Fibroblast of lung (primary cell): ENCODE measurements around the gene LAMB1. TPM values are rescaled to one million over a fixed set of nuclear protein-coding genes. Genes with fewer than 3 reads are reported as not detected.

Experiments
- DNase-seq, 2 donors: peaks; one replicate each; pipeline versions ENCODE4 v3.0.0 to v3.0.0-alpha.2; 2010; ENCODE audit warnings: low read depth in 2 of 2
- H2AFZ ChIP-seq: 2 replicates; pipeline ENCODE4 v1.5.1; 2012; ENCODE audit warnings: low read length, control low read depth, inconsistent platforms
- H3K27ac ChIP-seq: 2 replicates; pipeline ENCODE4 v1.5.1; 2011; ENCODE audit warnings: low read length, control low read depth; ENCODE audit not compliant: insufficient read depth
- H3K27me3 ChIP-seq: 2 replicates; pipeline ENCODE4 v1.5.1; 2011; ENCODE audit warnings: mild to moderate bottlenecking, low read length; ENCODE audit not compliant: control insufficient read depth, insufficient read depth
- H3K36me3 ChIP-seq: 2 replicates; pipeline ENCODE4 v1.5.1; 2011; ENCODE audit warnings: low read length; ENCODE audit not compliant: control insufficient read depth, insufficient read depth
- H3K4me1 ChIP-seq: 2 replicates; pipeline ENCODE4 v1.5.1; 2011; ENCODE audit warnings: low read length; ENCODE audit not compliant: control insufficient read depth, insufficient read depth; ENCODE audit errors: extremely low read depth
- H3K4me2 ChIP-seq: 2 replicates; pipeline ENCODE4 v1.5.1; 2011; ENCODE audit warnings: low read length, control low read depth; ENCODE audit not compliant: insufficient read depth; ENCODE audit errors: extremely low read depth
- H3K4me3 ChIP-seq, 4 experiments: fragments of 200-600 bp in 1 of 4; sonication (generic) in 1 of 4; replicated peaks in 1 of 4; 2 replicates each; pipeline ENCODE4 v1.5.1; 2011 to 2016; ENCODE audit warnings: low read length in 4 of 4, low read depth in 3 of 4, mild to moderate bottlenecking in 3 of 4, control low read depth in 2 of 4, inconsistent platforms in 1 of 4, mixed read lengths in 1 of 4; ENCODE audit not compliant: insufficient read depth in 1 of 4; ENCODE audit errors: control extremely low read depth in 1 of 4
- H3K79me2 ChIP-seq: 2 replicates; pipeline ENCODE4 v1.5.1; 2012; ENCODE audit warnings: mild to moderate bottlenecking, low read length, inconsistent platforms; ENCODE audit not compliant: control insufficient read depth, insufficient read depth
- H3K9ac ChIP-seq: 2 replicates; pipeline ENCODE4 v1.5.1; 2011; ENCODE audit warnings: mild to moderate bottlenecking, low read length, control low read depth; ENCODE audit not compliant: insufficient read depth
- H3K9me3 ChIP-seq: 2 replicates; pipeline ENCODE4 v1.5.1; 2012; ENCODE audit warnings: low read depth, low read length; ENCODE audit not compliant: control insufficient read depth, insufficient read depth
- H4K20me1 ChIP-seq: 2 replicates; pipeline ENCODE4 v1.5.1; 2011; ENCODE audit warnings: low read length; ENCODE audit not compliant: control insufficient read depth, insufficient read depth; ENCODE audit errors: extremely low read depth
- EZH2 ChIP-seq: IDR thresholded peaks from 2 replicates; pipeline ENCODE4 v1.5.1; 2012; ENCODE audit warnings: low read length, control low read depth, mild to moderate bottlenecking; ENCODE audit errors: missing control alignments
- polyA plus RNA-seq, 2 donors: library from polyadenylated mRNA; depleted of rRNA in 1 of 2; stranded (reverse) in 1 of 2; unstranded in 1 of 2; fragments of >200 nt; gene quantifications; 2 replicates each; pipeline ENCODE4 v1.2.1, GENCODE V29; 2011 to 2012; ENCODE audit warnings: missing spikeins in 1 of 2
- total RNA-seq: library from RNA; depleted of rRNA; stranded (reverse); fragments of >200 nt; gene quantifications from 2 replicates; pipeline ENCODE4 v1.2.1, GENCODE V29; 2014
- TF ChIP-seq, protein P1 (sequence below), 2 donors: IDR thresholded peaks in 1 of 2; conservative IDR thresholded peaks in 1 of 2; 1 replicate in 1 of 2; 2 replicates in 1 of 2; pipeline ENCODE4 v1.5.1; 2011 to 2012; ENCODE audit warnings: low read length in 2 of 2, control low read depth in 1 of 2, inconsistent platforms in 1 of 2, low read depth in 1 of 2, mild to moderate bottlenecking in 1 of 2

Gene LAMB1
- total and polyA plus RNA-seq, 2 donors (not counting 1 experiment from before 2014, with no cell fraction given): 428 to 516 TPM

DNA sequence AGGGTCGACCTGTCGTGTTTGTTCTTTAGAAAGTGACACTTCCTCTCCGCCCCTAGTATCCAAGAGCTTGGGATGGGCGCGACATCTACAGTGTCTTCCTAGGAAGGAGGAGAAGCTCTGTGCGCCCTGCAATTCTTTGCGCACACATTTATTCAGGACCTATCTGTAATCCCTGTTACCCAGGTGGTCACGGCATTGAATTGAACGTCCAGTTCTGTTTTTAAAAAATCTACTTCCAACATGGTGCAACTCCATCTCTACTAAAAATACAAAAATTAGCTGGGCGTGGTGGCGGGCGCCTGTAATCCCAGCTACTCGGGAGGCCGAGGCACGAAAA lies 606 bp upstream of the LAMB1 start:
- TF ChIP-seq, protein P1, sequence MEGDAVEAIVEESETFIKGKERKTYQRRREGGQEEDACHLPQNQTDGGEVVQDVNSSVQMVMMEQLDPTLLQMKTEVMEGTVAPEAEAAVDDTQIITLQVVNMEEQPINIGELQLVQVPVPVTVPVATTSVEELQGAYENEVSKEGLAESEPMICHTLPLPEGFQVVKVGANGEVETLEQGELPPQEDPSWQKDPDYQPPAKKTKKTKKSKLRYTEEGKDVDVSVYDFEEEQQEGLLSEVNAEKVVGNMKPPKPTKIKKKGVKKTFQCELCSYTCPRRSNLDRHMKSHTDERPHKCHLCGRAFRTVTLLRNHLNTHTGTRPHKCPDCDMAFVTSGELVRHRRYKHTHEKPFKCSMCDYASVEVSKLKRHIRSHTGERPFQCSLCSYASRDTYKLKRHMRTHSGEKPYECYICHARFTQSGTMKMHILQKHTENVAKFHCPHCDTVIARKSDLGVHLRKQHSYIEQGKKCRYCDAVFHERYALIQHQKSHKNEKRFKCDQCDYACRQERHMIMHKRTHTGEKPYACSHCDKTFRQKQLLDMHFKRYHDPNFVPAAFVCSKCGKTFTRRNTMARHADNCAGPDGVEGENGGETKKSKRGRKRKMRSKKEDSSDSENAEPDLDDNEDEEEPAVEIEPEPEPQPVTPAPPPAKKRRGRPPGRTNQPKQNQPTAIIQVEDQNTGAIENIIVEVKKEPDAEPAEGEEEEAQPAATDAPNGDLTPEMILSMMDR (conservative IDR thresholded peaks at IDR 0.05 in 1 of 2, IDR thresholded peaks at IDR 0.05 in 1 of 2; ENCODE audit: low read depth in 1 of 2, low read length in 2 of 2): no peak
- TF ChIP-seq EZH2: no peak
- Histone ChIP-seq H3K9ac (peak overlapping the region; percentile 80), H3K27me3 (no peaks in the 10 kb centered on the region), H3K9me3 (no peaks in the 10 kb centered on the region), H3K36me3 (peaks cover 3% of the 10 kb centered on the region), H4K20me1 (no peaks in the 10 kb centered on the region), H3K27ac (peak overlapping the region; percentile 80), H3K4me3 (peak overlapping the region; percentile 40 to 92 (median 66)), H3K79me2 (peaks cover 33% of the 10 kb centered on the region), H3K4me1 (peaks cover 2% of the 10 kb centered on the region), H3K4me2 (peak overlapping the region; percentile 73), H2AFZ (no peak overlapping the region)
- no peak for DNase-seq

DNA sequence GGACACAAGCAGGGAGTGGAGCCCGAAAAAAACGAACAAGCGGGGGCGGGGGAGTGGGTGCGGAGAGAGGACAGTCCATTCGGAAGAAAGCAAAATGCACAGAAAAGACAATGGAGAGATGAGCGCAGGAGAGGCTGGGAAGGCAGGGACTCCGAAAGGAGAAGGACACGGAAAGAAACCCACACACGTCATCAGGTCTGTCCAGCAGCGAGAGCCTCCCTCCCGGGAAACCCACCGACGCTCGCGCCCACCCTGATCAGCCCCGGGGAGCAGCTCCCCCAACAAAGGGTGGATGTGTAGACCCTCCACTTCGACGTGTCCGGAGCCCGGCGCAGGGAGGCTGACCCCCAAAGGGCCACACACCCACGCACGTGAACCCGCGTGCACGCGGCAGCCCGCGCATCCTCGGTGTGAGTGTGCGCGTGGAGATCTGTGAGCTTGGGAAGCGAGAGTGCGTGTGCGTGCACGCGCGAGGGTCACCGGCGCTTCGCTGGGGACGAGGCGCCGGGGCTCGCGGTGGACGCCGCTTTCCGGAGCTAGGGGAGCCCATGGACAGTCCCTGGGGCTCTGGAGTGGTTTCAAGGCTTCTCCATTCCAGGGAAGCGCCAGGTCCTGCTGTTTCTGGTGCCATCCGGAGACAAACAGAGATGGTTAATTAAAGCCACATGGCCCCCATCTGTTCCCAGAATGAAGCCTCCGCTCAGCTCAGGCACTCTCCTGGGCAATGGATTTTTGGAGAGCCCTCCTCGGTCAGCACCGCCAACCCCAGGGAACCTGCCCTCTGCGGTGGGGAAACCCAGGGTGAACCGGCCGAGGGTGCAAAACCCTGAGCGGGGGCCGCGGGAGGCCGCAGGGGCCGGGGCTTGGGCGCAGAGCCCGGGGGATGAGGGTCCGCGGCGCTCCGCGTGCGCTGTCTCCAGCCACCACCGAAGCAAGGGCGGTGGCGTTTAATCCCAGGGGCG lies 916 bp downstream of the LAMB1 start:
- Histone ChIP-seq H3K4me3 (peak overlapping the region; percentile 57 to 92 (median 70)), H3K9ac (peak overlapping the region; percentile 80), H3K27me3 (no peaks in the 10 kb centered on the region), H3K4me2 (peak overlapping the region; percentile 92), H3K4me1 (peaks cover 8% of the 10 kb centered on the region), H3K9me3 (no peaks in the 10 kb centered on the region), H3K27ac (peak overlapping the region; percentile 80), H2AFZ (no peak overlapping the region), H3K36me3 (peaks cover 5% of the 10 kb centered on the region), H3K79me2 (peaks cover 38% of the 10 kb centered on the region), H4K20me1 (no peaks in the 10 kb centered on the region)
- peak in 1 of 2 donors; percentile 34 for DNase-seq
- TF ChIP-seq, protein P1 (conservative IDR thresholded peaks at IDR 0.05 in 1 of 2, IDR thresholded peaks at IDR 0.05 in 1 of 2; ENCODE audit: low read depth in 1 of 2, low read length in 2 of 2): no peak
- TF ChIP-seq EZH2: no peak

DNA sequence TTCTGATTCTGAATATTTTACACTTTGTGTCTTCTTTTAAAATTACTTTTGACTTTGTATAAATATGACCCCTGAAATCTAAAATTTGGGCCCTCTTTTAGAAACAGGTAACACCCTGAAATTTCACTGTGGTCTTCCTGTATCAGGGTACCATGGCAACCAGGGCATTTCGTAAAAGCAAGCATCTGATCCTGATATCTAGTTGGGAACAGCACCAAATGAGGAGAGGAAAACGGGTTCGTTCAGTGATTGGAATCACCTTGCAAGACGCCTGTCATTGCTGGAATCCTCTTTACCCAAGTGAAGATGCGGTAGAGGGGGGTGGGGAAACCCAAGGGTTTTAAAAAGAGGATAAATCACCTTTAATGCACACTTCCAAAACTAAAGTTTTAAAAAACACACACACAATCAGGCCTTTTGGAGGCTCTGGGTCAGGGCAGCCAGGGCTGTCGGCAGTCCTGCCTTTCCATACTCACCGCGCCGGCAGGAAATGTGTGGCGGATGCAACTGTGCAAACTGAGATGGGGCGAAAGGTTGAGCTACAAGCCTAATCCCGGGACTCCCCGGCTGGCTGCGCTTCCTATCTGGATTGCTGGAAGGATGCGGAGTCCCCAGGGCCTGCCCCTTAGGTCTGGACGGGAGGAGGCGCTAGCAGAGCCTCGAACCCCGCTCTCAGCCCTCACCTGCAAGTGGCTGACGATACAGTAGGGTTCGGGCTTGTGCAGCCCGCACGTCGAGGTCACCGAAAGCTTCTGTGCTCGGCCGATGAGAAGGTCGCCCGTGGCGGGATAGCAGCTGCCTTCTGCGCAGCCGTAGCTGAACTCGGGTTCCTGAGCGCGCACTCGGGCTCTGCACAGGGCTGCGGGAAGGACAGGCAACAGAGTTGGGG lies 1.8 kb downstream of the LAMB1 start:
- Histone ChIP-seq H4K20me1 (no peaks in the 10 kb centered on the region), H3K9ac (peak overlapping the region; percentile 80), H2AFZ (no peak overlapping the region), H3K4me2 (peak overlapping the region; percentile 92), H3K9me3 (no peaks in the 10 kb centered on the region), H3K79me2 (peaks cover 38% of the 10 kb centered on the region), H3K27ac (peak overlapping the region; percentile 80), H3K4me1 (peaks cover 17% of the 10 kb centered on the region), H3K36me3 (peaks cover 9% of the 10 kb centered on the region), H3K27me3 (no peaks in the 10 kb centered on the region), H3K4me3 (peak overlapping the region; percentile 57 to 92 (median 70))
- TF ChIP-seq, protein P1 (conservative IDR thresholded peaks at IDR 0.05 in 1 of 2, IDR thresholded peaks at IDR 0.05 in 1 of 2; ENCODE audit: low read depth in 1 of 2, low read length in 2 of 2): peak in 1 of 2 donors; percentile 34
- no peak for TF ChIP-seq EZH2
- peak; percentile 46 to 58 for DNase-seq
